SKM-1 (cell line): ENCODE measurements around the gene ARMH1.
"Not testable (repeated sequence)": the region's sequence is repeated elsewhere in the genome, so short reads cannot be mapped to it uniquely, and the experiment has no call there.

Experiments used
- DNase-seq: peaks from one replicate; lab custom pipeline; 2025; ENCODE audit not compliant: unreplicated experiment; lab: John Stamatoyannopoulos, UW

ARMH1 gene

GRCh38 chr1:44720281-44720680 is 45.8 kb downstream of the ARMH1 start:
- no peak for DNase-seq

- DNase-seq = peak; percentile 98
Observed at GRCh38 chr1:44721485-44722361, 47.2 kb downstream of the ARMH1 start.

- no peak for DNase-seq
Observed at GRCh38 chr1:44723064-44723463, 48.5 kb downstream of the ARMH1 start.

GRCh38 chr1:44723496-44724295 is 49.2 kb downstream of the ARMH1 start:
- DNase-seq = peak; percentile 93

GRCh38 chr1:44724296-44724954 is 49.9 kb downstream of the ARMH1 start:
- no peak for DNase-seq

GRCh38 chr1:44724955-44725698 is 50.6 kb downstream of the ARMH1 start:
- no peak for DNase-seq

GRCh38 chr1:44730741-44731512 is 56.4 kb downstream of the ARMH1 start, which contains the start of gene RNU5D-1:
TSS of gene RNU5D-1 (minus strand) at chr1:44731170.
- DNase-seq = peak; percentile 98

- no peak for DNase-seq
Observed at GRCh38 chr1:44733365-44733764, 58.9 kb downstream of the ARMH1 start.

- no peak for DNase-seq
Observed at GRCh38 chr1:44733784-44734183, 59.3 kb downstream of the ARMH1 start.

- no peak for DNase-seq
Observed at GRCh38 chr1:44735992-44736391, 61.5 kb downstream of the ARMH1 start.

- DNase-seq = not testable (repeated sequence)
Observed at GRCh38 chr1:44738953-44739306, 64.4 kb downstream of the ARMH1 start.

GRCh38 chr1:44739307-44740178 is 65.0 kb downstream of the ARMH1 start, which contains the start of gene KIF2C:
TSS of gene KIF2C (plus strand) at chr1:44739837. CDS start at chr1:44739933, 96 bp downstream.
- peak; percentile 96 for DNase-seq

- DNase-seq = no peak
Observed at GRCh38 chr1:44740179-44740617, 65.7 kb downstream of the ARMH1 start.

- DNase-seq = no peak
Observed at GRCh38 chr1:44743211-44743610, 68.7 kb downstream of the ARMH1 start.

GRCh38 chr1:44747878-44748277 is 73.4 kb downstream of the ARMH1 start:
- DNase-seq = no peak

GRCh38 chr1:44757420-44757819 is 82.9 kb downstream of the ARMH1 start:
- DNase-seq = no peak

- DNase-seq = no peak
Observed at GRCh38 chr1:44759077-44759476, 84.6 kb downstream of the ARMH1 start.

- DNase-seq = no peak
Observed at GRCh38 chr1:44760876-44761275, 86.4 kb downstream of the ARMH1 start.

- not testable (repeated sequence) for DNase-seq
Observed at GRCh38 chr1:44766421-44766820, 91.9 kb downstream of the ARMH1 start.
